Measurements from ENCODE around the gene PLCB1.
A peak's percentile ranks its signal among the peaks of the same experiment; 100 is the strongest.
"Not testable (repeated sequence)": the region's sequence is repeated elsewhere in the genome, so short reads cannot be mapped to it uniquely, and the experiment has no call there.

Gene PLCB1

DNA sequence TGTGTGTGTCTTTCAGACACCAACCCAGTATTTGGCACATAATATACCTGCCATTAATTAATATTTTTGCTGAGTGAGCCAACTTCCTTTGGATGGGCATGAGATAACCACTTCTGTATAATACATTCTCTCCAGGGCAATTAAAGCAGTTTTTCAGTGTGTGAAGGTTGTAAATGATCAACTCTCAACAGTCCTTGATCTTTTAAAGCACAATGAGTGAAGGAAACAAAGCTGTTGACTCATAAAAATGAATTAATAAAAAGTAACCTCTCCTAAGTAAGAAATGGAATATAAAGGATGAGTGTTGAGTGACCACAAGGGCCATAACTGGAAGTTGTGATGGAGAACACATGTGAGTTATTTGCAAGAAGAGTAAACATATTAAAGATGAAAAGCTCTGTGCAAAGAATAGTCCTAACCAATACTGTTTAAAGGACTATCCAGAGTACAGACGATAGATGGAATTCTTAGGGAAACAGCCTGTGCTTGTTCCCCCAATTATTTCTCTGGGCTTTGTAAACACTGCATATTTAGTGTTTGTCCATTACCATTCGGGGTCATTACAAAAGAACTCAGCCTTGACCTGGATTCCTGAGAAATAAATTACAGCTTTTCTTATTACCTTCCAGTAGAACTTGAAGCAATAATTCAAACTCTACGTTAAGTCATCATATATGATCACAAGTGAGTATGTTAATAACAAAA is 446.2 kb downstream of the PLCB1 start:
- H3K36me3 Mint-ChIP-seq (ENCODE audit: low read depth), result no peaks in the 10 kb centered on the region
- H3K4me1 Mint-ChIP-seq (ENCODE audit: low read depth), result no peaks in the 10 kb centered on the region
- H3K4me3 Mint-ChIP-seq, result no peak overlapping the region
- no peaks in the 10 kb centered on the region for H3K27me3 Mint-ChIP-seq (ENCODE audit: low read depth)
- peaks cover 4% of the 10 kb centered on the region for H3K9me3 Mint-ChIP-seq
- no peak overlapping the region for H3K27ac Mint-ChIP-seq

DNA sequence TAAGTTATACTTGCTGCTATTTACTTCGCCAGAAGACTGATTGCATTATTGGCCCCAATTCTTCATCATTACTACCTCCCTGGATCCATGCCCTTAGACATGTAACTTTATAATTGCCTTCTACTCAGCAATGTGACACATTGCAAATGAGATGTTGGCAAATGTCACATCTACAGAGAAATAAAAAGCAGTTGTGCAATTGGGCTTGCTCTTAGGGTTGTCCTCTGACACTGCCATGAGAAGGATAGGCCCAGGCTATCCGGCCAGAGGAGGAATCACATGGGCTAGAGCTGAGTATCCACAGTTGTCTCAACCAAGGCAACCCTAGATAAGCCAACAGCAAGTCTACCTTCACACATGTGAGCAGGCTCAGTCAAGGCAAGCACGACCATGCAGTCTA is 447.0 kb downstream of the PLCB1 start:
- Mint-ChIP-seq H3K27me3 (ENCODE audit: low read depth) (no peaks in the 10 kb centered on the region), H3K36me3 (ENCODE audit: low read depth) (no peaks in the 10 kb centered on the region), H3K27ac (no peak overlapping the region), H3K4me1 (ENCODE audit: low read depth) (no peaks in the 10 kb centered on the region), H3K9me3 (peaks cover 4% of the 10 kb centered on the region), H3K4me3 (no peak overlapping the region)

DNA sequence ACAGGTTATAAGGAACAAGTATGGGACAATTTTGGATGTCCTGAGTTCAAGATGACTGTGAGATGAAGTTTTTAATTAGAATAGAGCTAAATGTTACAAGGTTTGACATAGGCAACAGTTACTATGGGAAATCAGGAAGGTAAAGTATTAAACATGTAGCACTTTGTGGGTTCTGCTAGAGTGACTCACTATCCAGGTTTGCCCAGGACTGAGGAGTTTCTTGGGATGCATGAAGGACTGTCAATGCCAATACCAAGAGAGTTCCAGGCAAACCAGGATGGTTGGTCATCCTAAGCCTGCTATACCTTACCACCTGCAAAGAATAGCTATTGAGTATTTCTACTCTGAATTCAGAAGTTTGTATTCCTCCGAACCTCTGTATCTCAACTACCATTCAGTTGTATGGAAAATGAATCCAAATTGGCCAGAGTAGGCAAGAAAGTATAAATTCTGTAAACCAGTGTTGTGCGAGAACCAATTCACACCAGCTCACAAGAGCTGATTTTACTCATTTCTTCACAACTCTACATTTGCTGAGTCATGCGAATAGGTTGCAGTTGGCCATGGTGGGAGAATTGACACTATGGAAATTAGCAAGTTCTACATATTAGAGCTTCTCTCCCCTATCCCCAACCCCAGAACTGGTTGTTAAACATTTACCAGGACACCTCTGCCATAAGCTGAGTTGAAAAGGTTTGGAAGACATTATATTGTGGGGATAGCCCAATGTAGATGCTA is 449.5 kb downstream of the PLCB1 start:
- no peaks in the 10 kb centered on the region for H3K4me1 Mint-ChIP-seq (ENCODE audit: low read depth)
- H3K36me3 Mint-ChIP-seq (ENCODE audit: low read depth), result no peaks in the 10 kb centered on the region
- H3K9me3 Mint-ChIP-seq, result peaks cover 4% of the 10 kb centered on the region
- H3K27me3 Mint-ChIP-seq (ENCODE audit: low read depth), result no peaks in the 10 kb centered on the region
- no peak overlapping the region for H3K4me3 Mint-ChIP-seq
- no peak overlapping the region for H3K27ac Mint-ChIP-seq

DNA sequence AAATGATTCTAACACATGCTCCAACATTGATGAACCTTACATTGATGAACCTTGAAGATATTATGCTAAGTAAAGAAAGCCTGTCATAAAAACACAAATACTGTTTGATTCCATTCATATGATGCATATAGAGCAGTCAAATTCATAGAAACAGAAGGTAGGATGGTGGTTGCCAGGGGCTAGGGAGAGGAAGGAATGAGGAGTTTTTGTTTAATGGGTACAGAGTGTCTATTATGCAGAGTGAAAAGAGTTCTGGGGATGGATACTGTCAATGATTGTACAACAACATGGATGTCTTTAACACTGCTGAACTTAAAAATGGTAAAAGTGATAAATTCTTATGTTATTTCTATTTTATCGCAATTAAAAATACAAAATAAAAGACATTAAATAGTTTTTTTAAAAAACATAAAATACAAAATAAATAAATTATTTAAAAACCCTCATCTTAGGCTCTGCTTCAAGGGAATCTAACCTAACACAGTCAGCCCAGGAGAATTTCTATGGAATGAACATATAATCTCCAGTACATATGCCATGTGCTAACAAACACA is 451.0 kb downstream of the PLCB1 start:
- Mint-ChIP-seq H3K4me3 (no peak overlapping the region), H3K36me3 (ENCODE audit: low read depth) (no peaks in the 10 kb centered on the region), H3K27me3 (ENCODE audit: low read depth) (no peaks in the 10 kb centered on the region), H3K27ac (no peak overlapping the region), H3K9me3 (peaks cover 4% of the 10 kb centered on the region), H3K4me1 (ENCODE audit: low read depth) (no peaks in the 10 kb centered on the region)

DNA sequence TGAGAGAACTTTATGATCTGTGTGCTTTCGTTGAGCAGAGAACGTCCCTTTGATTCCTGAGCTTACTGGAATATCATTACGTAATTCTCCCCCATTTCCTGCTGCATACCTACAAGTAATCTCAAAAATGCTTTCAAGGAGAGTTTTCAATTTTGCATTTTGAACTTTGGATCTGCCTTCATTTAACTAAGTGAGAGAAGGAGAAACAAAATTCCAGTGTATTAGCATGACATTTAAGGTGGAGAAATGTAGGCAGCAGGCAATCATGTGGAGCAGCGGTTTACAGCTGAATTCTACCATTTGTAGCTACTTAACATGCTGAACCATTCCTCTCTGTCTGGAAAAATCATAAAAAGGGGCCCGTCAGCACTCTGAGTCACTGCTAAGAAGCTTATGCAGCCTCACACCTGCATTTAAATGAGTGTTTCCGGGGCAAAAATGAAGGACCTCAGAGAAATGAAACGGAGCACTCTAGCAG is 451.5 kb downstream of the PLCB1 start:
- no peaks in the 10 kb centered on the region for H3K36me3 Mint-ChIP-seq (ENCODE audit: low read depth)
- H3K4me1 Mint-ChIP-seq (ENCODE audit: low read depth), result no peaks in the 10 kb centered on the region
- no peaks in the 10 kb centered on the region for H3K27me3 Mint-ChIP-seq (ENCODE audit: low read depth)
- no peak overlapping the region for H3K4me3 Mint-ChIP-seq
- peaks cover 4% of the 10 kb centered on the region for H3K9me3 Mint-ChIP-seq
- H3K27ac Mint-ChIP-seq, result no peak overlapping the region

DNA sequence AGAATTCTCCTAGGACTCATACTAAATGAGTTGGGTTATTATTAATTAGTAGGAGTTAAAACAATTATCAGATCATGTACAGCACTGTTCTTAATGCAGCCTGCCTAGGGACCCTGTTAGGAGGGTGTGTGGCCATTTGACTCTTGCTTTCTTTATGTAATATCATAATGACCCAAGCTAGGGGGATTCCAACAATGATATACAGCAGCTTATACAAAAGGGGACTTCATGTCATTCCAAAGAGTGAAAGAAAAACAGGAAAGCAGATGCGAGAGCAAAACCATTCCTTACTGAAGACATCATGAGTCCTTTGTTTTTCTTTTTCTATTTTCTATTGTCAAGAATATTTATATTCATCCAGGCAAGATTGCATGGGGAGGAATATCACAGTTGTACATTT is 455.2 kb downstream of the PLCB1 start:
- Mint-ChIP-seq H3K27me3 (ENCODE audit: low read depth) (no peaks in the 10 kb centered on the region), H3K27ac (no peak overlapping the region), H3K4me1 (ENCODE audit: low read depth) (no peaks in the 10 kb centered on the region), H3K4me3 (no peak overlapping the region), H3K36me3 (ENCODE audit: low read depth) (no peaks in the 10 kb centered on the region), H3K9me3 (no peaks in the 10 kb centered on the region)

DNA sequence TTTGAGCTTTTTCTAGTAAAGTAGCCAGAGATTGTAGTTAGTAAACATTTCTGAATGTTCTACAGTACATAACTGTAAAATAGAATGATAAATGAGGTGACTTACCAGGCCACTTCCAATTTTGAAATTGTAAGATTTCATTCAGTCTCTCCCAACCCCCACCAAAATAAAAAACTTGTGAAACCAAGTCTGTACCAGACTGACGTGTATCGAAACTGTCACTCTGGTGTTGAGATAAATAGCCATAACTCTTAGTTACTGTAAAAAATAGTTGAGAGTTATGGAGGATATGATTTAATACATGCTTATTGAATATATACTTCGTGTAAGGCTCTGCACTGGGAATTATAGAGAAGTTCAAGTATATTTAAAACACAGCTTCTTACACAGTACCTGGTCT is 455.7 kb downstream of the PLCB1 start:
- H3K9me3 Mint-ChIP-seq, result no peaks in the 10 kb centered on the region
- no peak overlapping the region for H3K4me3 Mint-ChIP-seq
- H3K4me1 Mint-ChIP-seq (ENCODE audit: low read depth), result no peaks in the 10 kb centered on the region
- no peak overlapping the region for H3K27ac Mint-ChIP-seq
- H3K27me3 Mint-ChIP-seq (ENCODE audit: low read depth), result no peaks in the 10 kb centered on the region
- H3K36me3 Mint-ChIP-seq (ENCODE audit: low read depth), result no peaks in the 10 kb centered on the region

DNA sequence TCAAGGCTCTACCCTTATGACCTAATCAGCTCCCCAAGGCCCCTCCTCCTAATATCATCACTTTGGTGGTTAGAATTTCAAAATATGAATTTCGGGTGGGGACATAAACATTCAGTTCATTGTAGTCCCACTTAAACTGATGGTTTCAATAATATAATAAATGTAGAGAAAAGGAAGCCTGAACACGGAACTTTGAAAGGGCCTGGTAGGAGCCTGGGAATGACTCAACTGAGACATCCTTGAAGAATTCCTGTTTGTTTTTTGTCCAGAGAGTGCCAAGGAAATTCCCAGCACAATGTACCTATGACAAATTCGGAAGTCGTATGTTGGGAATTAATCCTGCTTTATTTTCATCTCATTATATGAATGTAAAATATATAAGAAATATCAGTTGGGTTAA is 457.9 kb downstream of the PLCB1 start:
- no peaks in the 10 kb centered on the region for H3K36me3 Mint-ChIP-seq (ENCODE audit: low read depth)
- no peaks in the 10 kb centered on the region for H3K27me3 Mint-ChIP-seq (ENCODE audit: low read depth)
- H3K4me3 Mint-ChIP-seq, result no peak overlapping the region
- no peaks in the 10 kb centered on the region for H3K9me3 Mint-ChIP-seq
- H3K4me1 Mint-ChIP-seq (ENCODE audit: low read depth), result no peaks in the 10 kb centered on the region
- no peak overlapping the region for H3K27ac Mint-ChIP-seq

DNA sequence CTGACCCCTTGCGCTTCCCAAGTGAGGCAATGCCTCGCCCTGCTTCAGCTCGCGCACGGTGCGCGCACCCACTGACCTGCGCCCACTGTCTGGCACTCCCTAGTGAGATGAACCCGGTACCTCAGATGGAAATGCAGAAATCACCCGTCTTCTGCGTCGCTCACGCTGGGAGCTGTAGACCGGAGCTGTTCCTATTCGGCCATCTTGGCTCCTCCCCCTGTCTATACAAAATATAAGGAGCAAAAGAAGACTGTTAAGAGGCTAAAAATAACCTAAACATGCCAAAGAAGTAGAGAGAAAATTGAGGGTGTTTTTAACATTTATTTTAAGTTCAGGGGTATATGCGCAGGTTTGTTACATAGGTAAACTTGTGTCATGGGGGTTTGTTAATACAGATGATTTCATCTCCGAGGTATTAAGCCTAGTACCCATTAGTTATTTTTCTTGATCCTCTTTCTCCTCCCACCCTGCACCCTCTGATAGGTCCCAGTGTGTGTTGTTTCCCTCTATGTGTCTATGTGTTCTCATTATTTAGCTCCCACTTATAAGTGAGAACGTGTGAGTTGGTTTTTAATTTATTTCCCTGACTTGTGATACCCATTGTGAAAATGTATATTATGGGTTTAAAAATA is 469.0 kb downstream of the PLCB1 start:
- H3K27me3 Mint-ChIP-seq (ENCODE audit: low read depth); H3K4me3 Mint-ChIP-seq: not testable (repeated sequence)
- peaks cover 12% of the 10 kb centered on the region for H3K4me1 Mint-ChIP-seq (ENCODE audit: low read depth)

DNA sequence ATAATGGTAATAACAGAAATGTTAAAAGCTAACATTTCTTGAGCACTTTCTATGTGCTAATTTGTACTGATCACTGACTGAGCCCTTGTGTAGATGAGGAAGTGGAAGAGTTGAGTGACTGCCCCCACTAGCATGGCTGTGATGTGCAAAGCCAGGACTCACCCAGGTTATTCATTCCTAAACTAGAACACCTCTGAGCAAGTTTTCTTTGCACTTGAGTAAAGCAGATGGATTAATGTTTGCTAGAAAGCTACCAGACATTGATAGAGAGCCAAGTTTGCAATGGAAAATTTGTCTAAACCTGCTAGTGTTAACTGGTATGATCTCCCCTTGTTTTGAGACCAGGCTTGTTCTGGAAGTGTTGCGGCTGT is 469.5 kb downstream of the PLCB1 start:
- Mint-ChIP-seq H3K27ac (no peak overlapping the region), H3K4me3 (no peak overlapping the region)

More for the DNA sequence above, 469.0 kb downstream of the PLCB1 start:
- not testable (repeated sequence) for H3K9me3 Mint-ChIP-seq; H3K36me3 Mint-ChIP-seq (ENCODE audit: low read depth); H3K27ac Mint-ChIP-seq

DNA sequence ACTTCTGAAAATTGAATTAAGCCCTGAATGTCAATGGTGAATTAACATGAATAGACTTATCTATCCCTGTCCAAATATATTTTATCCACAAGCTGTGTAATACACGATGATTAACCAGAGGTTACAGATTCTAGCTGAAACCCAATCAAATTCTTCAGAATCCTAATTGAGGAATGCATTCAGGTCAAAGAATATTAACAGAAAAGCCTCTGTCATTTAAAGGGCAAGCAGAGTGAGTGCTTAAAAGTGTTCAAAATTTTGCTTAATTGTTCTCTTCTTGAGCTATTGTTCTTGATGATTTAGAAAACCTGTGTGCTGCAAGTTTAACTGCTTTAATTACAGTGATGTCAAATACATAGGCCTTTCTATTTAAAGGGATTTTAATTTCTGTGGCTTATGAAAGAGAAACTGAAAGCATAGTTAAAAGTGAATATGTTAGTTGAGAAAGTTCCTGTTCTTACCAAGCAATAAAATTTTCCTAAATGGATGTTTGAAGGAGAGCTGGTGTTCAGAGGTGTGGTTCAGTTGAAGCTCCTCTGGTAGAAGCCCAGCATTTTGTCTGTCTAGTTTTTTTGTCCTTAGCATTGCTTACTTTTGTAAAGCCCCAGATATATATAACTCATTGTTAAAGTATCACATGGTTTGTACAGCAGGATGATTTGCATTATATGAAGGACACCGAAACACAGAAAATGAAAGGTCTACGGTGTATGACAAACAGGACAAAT is 470.5 kb downstream of the PLCB1 start:
- H3K27me3 Mint-ChIP-seq (ENCODE audit: low read depth), result no peaks in the 10 kb centered on the region
- peaks cover 12% of the 10 kb centered on the region for H3K4me1 Mint-ChIP-seq (ENCODE audit: low read depth)
- H3K4me3 Mint-ChIP-seq, result peak overlapping the region; percentile 69
- H3K9me3 Mint-ChIP-seq, result no peaks in the 10 kb centered on the region
- peak overlapping the region; percentile 74 for H3K27ac Mint-ChIP-seq
- H3K36me3 Mint-ChIP-seq (ENCODE audit: low read depth), result no peaks in the 10 kb centered on the region

More for the DNA sequence above, 469.5 kb downstream of the PLCB1 start:
- H3K4me1 Mint-ChIP-seq (ENCODE audit: low read depth), result peaks cover 12% of the 10 kb centered on the region
- no peaks in the 10 kb centered on the region for H3K27me3 Mint-ChIP-seq (ENCODE audit: low read depth)
- no peaks in the 10 kb centered on the region for H3K9me3 Mint-ChIP-seq
- H3K36me3 Mint-ChIP-seq (ENCODE audit: low read depth), result no peaks in the 10 kb centered on the region

DNA sequence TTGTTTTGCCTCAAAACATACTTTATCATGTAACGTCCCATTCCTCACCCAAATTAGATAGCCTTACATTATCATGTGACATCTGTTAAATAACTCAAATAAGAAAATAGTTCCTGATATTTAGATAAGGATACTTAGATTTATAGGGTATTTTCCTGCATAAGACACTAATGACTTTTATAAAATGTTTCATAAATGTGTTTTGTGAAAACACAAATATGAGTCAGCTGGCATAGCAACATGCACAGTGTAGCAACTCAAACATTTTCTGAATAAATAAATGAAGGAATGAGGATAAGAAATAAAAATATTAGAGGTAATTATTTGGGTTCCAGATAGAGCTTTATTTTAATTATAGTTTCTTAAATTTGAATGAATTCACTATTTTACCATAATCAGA is 476.4 kb downstream of the PLCB1 start:
- Mint-ChIP-seq H3K4me3 (no peak overlapping the region), H3K36me3 (ENCODE audit: low read depth) (no peaks in the 10 kb centered on the region), H3K4me1 (ENCODE audit: low read depth) (no peaks in the 10 kb centered on the region), H3K27ac (no peak overlapping the region), H3K27me3 (ENCODE audit: low read depth) (no peaks in the 10 kb centered on the region), H3K9me3 (no peaks in the 10 kb centered on the region)

DNA sequence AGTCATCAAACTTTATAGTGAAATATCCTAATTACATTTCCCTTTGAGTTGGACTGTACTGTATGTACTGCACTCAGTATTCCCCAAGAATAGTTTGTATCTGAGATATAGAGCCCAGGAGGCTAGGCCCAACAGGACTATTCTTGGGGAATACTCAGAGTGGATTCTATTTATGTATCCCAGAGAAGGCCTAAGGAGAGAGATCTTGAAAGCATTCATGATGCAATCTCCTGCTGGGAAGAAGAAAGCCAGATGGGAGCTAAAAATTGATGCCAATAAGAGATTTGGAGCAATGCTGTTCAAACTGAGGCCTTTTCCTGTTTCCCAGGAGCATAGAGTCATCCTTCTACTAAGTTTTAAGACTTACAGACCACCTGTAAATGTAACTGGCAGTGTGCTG is 484.7 kb downstream of the PLCB1 start:
- Mint-ChIP-seq H3K36me3 (ENCODE audit: low read depth) (no peaks in the 10 kb centered on the region), H3K27me3 (ENCODE audit: low read depth) (no peaks in the 10 kb centered on the region), H3K4me3 (no peak overlapping the region), H3K27ac (no peak overlapping the region), H3K9me3 (no peaks in the 10 kb centered on the region), H3K4me1 (ENCODE audit: low read depth) (no peaks in the 10 kb centered on the region)

DNA sequence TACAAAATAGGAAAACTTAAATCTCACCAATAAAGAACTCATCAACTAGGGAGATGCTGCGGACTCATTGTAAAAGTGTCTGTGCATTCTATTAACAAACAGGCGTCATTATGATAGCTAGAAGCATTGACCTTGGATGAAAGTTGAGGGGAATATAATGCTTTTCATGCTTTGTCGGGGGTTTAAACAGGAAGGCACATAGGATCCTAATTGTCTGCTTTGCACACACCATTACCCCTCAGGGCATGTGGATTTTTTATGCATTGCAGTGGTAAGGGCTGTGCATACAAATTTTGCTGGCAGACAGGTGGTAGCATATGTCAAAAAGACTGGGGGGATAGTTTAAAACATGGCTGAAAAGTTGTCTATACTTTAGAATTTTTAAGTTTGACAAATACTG is 488.9 kb downstream of the PLCB1 start:
- Mint-ChIP-seq H3K4me3 (no peak overlapping the region), H3K27ac (no peak overlapping the region), H3K36me3 (ENCODE audit: low read depth) (no peaks in the 10 kb centered on the region), H3K4me1 (ENCODE audit: low read depth) (no peaks in the 10 kb centered on the region), H3K27me3 (ENCODE audit: low read depth) (no peaks in the 10 kb centered on the region), H3K9me3 (no peaks in the 10 kb centered on the region)
